Activated naive CD8-positive, alpha-beta T cell treated with anti-CD3 and anti-CD28 coated beads, Interleukin-2, amount 50 U/mL, for 16 hours (primary cell): ENCODE results near the gene NAA60.

Experiments used
- DNase-seq: peaks from one replicate; pipeline ENCODE4 v3.0.0-alpha.2; 2020; ENCODE audit warnings: low read depth, low spot score

NAA60 gene

GRCh38 chr16:3510416-3510815, 66.9 kb downstream of the NAA60 start:
- no peak for DNase-seq

- no peak for DNase-seq
Observed at GRCh38 chr16:3511286-3512180, 68.1 kb downstream of the NAA60 start.

GRCh38 chr16:3513892-3514583, 70.6 kb downstream of the NAA60 start:
- no peak for DNase-seq

- no peak for DNase-seq
Observed at GRCh38 chr16:3514621-3515020, 71.1 kb downstream of the NAA60 start.

GRCh38 chr16:3515897-3516296, 72.4 kb downstream of the NAA60 start:
- no peak for DNase-seq

GRCh38 chr16:3518292-3518985, 75.0 kb downstream of the NAA60 start:
- DNase-seq, result no peak

- DNase-seq, result no peak
Observed at GRCh38 chr16:3518986-3519348, 75.5 kb downstream of the NAA60 start.

- DNase-seq, result no peak
Observed at GRCh38 chr16:3519581-3519980, 76.1 kb downstream of the NAA60 start.

GRCh38 chr16:3520413-3520812, 76.9 kb downstream of the NAA60 start:
- no peak for DNase-seq

GRCh38 chr16:3520841-3521240, 77.4 kb downstream of the NAA60 start:
- no peak for DNase-seq

GRCh38 chr16:3523281-3523680, 79.8 kb downstream of the NAA60 start:
- DNase-seq, result no peak

- no peak for DNase-seq
Observed at GRCh38 chr16:3525951-3526350, 82.5 kb downstream of the NAA60 start.

- peak; percentile 11 for DNase-seq
Observed at GRCh38 chr16:3527216-3527829, 83.8 kb downstream of the NAA60 start.

GRCh38 chr16:3528406-3528805, 84.9 kb downstream of the NAA60 start:
- DNase-seq, result no peak

- no peak for DNase-seq
Observed at GRCh38 chr16:3529175-3529574, 85.7 kb downstream of the NAA60 start.

- no peak for DNase-seq
Observed at GRCh38 chr16:3530371-3530914, 87.0 kb downstream of the NAA60 start.

- no peak for DNase-seq
Observed at GRCh38 chr16:3532741-3533140, 89.3 kb downstream of the NAA60 start.

GRCh38 chr16:3534126-3534525, 90.6 kb downstream of the NAA60 start:
- no peak for DNase-seq

- DNase-seq, result no peak
Observed at GRCh38 chr16:3536271-3536731, 92.8 kb downstream of the NAA60 start.
